GM23338 (cell line): Measurements from ENCODE around the gene PNPLA1. TPM values are rescaled to one million over a fixed set of nuclear protein-coding genes. Genes with fewer than 3 reads are reported as not detected.

ENCODE experiments used
- ATAC-seq: fragments of 200-7000 bp; cut with Tn5 transposase; 3 replicates; pipeline ENCODE4 v1.9.1; 2020
- DNase-seq: peaks from one replicate; pipeline ENCODE4 v3.0.0-alpha.2; 2015; ENCODE audit warnings: low spot score
- H2AFZ ChIP-seq: fragments of 200-600 bp; sonication (generic); 2 replicates; pipeline ENCODE4 v1.8.0; 2016; ENCODE audit warnings: antibody characterized with exemption, mild to moderate bottlenecking, moderate library complexity
- H3F3A ChIP-seq: fragments of 200-600 bp; sonication (generic); replicated peaks from 2 replicates; pipeline ENCODE4 v1.8.0; 2017; ENCODE audit warnings: antibody characterized with exemption, mixed run types, low read depth
- H3K27ac ChIP-seq: fragments of 200-600 bp; sonication (generic); 2 replicates; pipeline ENCODE4 v1.6.1; 2016; ENCODE audit warnings: low read depth
- H3K27me3 ChIP-seq: fragments of 200-600 bp; sonication (generic); 2 replicates; pipeline ENCODE4 v1.8.0; 2016; ENCODE audit warnings: mild to moderate bottlenecking, mixed run types, moderate library complexity; ENCODE audit not compliant: insufficient read depth
- H3K36me3 ChIP-seq: fragments of 200-600 bp; sonication (generic); 2 replicates; pipeline ENCODE4 v1.8.0; 2016; ENCODE audit warnings: mild to moderate bottlenecking; ENCODE audit not compliant: insufficient read depth
- H3K4me1 ChIP-seq: fragments of 200-600 bp; sonication (generic); 2 replicates; pipeline ENCODE4 v1.8.0; 2016; ENCODE audit warnings: mild to moderate bottlenecking, moderate library complexity; ENCODE audit not compliant: insufficient read depth
- H3K4me2 ChIP-seq: fragments of 200-600 bp; sonication (generic); 2 replicates; pipeline ENCODE4 v1.7.1; 2017; ENCODE audit warnings: mixed run types
- H3K4me3 ChIP-seq: fragments of 200-600 bp; sonication (generic); 2 replicates; pipeline ENCODE4 v1.6.1; 2016; ENCODE audit warnings: mixed run types
- H3K79me2 ChIP-seq: fragments of 200-600 bp; sonication (generic); replicated peaks from 2 replicates; pipeline ENCODE4 v1.8.0; 2017; ENCODE audit warnings: mild to moderate bottlenecking; ENCODE audit not compliant: insufficient read depth
- H3K9me2 ChIP-seq: fragments of 200-600 bp; sonication (generic); 2 replicates; pipeline ENCODE4 v1.8.0; 2017; ENCODE audit not compliant: insufficient read depth
- H4K20me1 ChIP-seq: fragments of 200-600 bp; sonication (generic); replicated peaks from 2 replicates; pipeline ENCODE4 v1.8.0; 2017; ENCODE audit warnings: mild to moderate bottlenecking; ENCODE audit not compliant: insufficient read depth
- H3K27ac Mint-ChIP-seq: 2 replicates; pipeline ENCODE4 v1.8.0; 2020; ENCODE audit warnings: inconsistent platforms, mild to moderate bottlenecking, moderate library complexity, mixed read lengths
- H3K27me3 Mint-ChIP-seq: 3 replicates; pipeline ENCODE4 v1.8.0; 2022; ENCODE audit warnings: low read depth, mild to moderate bottlenecking, moderate library complexity, mixed read lengths, inconsistent platforms; ENCODE audit not compliant: insufficient read depth, poor library complexity
- H3K36me3 Mint-ChIP-seq: 3 replicates; pipeline ENCODE4 v1.8.0; 2021; ENCODE audit warnings: low read depth, mild to moderate bottlenecking, inconsistent platforms, moderate library complexity, mixed read lengths
- H3K4me1 Mint-ChIP-seq: 3 replicates; pipeline ENCODE4 v1.8.0; 2020; ENCODE audit warnings: mild to moderate bottlenecking, inconsistent platforms, mixed read lengths
- H3K4me3 Mint-ChIP-seq: 3 replicates; pipeline ENCODE4 v1.8.0; 2021; ENCODE audit warnings: moderate library complexity, mild to moderate bottlenecking, inconsistent platforms, mixed read lengths
- H3K9me3 Mint-ChIP-seq: 3 replicates; pipeline ENCODE4 v1.8.0; 2020; ENCODE audit warnings: moderate library complexity, mild to moderate bottlenecking, inconsistent platforms, mixed read lengths
- CREB1 ChIP-seq: fragments of 250-450 bp; sonication (Bioruptor Pico); IDR thresholded peaks from 2 replicates; pipeline ENCODE4 v1.5.0; 2020; ENCODE audit warnings: low read depth, mild to moderate bottlenecking, moderate library complexity
- CTCF ChIP-seq, 2 experiments: fragments of 200-600 bp in 1 of 2; sonication (generic) in 1 of 2; conservative IDR thresholded peaks; 2 replicates each; pipeline versions ENCODE4 v1.5.1 to v1.6.1; 2016 to 2017; ENCODE audit warnings: antibody characterized with exemption in 2 of 2, low read depth in 2 of 2, mild to moderate bottlenecking in 2 of 2, moderate library complexity in 1 of 2
- ETS1 ChIP-seq: IDR thresholded peaks from 2 replicates; pipeline ENCODE4 v1.6.1; 2016; ENCODE audit warnings: antibody characterized with exemption
- EZH2 ChIP-seq: fragments of 200-600 bp; sonication (generic); IDR thresholded peaks from one replicate; pipeline ENCODE4 v1.8.0; 2017; ENCODE audit warnings: antibody characterized with exemption, mild to moderate bottlenecking, low read depth; ENCODE audit not compliant: unreplicated experiment
- EZH2phosphoT487 ChIP-seq: fragments of 200-600 bp; sonication (generic); IDR thresholded peaks from one replicate; pipeline ENCODE4 v1.8.1; 2018; ENCODE audit warnings: antibody characterized with exemption; ENCODE audit not compliant: unreplicated experiment
- JUNB ChIP-seq: IDR thresholded peaks from one replicate; pipeline ENCODE4 v1.6.1; 2016; ENCODE audit warnings: antibody characterized with exemption; ENCODE audit not compliant: unreplicated experiment
- NANOG ChIP-seq: IDR thresholded peaks from 2 replicates; pipeline ENCODE4 v1.6.1; 2016; ENCODE audit warnings: antibody characterized with exemption, borderline replicate concordance
- POLR2AphosphoS5 ChIP-seq: IDR thresholded peaks from 2 replicates; pipeline ENCODE4 v1.6.1; 2016; ENCODE audit warnings: antibody characterized with exemption, low read depth
- STAT1 ChIP-seq: IDR thresholded peaks from one replicate; pipeline ENCODE4 v1.6.1; 2016; ENCODE audit warnings: antibody characterized with exemption; ENCODE audit not compliant: unreplicated experiment
- ZNF331 ChIP-seq: fragments of 250-450 bp; sonication (Bioruptor Pico); IDR thresholded peaks from 2 replicates; pipeline ENCODE4 v1.5.0; 2020; ENCODE audit warnings: low read depth, mild to moderate bottlenecking, moderate library complexity
- polyA plus RNA-seq: library from polyadenylated mRNA; unstranded; fragments of >200 nt; fragmentation: Nextera tagmentation; extraction: Ambion mirVana; gene quantifications from 2 replicates; pipeline ENCODE4 v1.2.1, GENCODE V29; 2016
- total RNA-seq: library from RNA; depleted of rRNA; stranded (reverse); fragments of >200 nt; shearing (Covaris generic); gene quantifications from 2 replicates; pipeline ENCODE4 v1.2.3, GENCODE V29; 2014
- TF ChIP-seq, protein P1 (sequence below): IDR thresholded peaks from one replicate; pipeline ENCODE4 v1.6.1; 2018; ENCODE audit warnings: antibody characterized with exemption; ENCODE audit not compliant: unreplicated experiment
- TF ChIP-seq, protein P2 (sequence below): fragments of 250-450 bp; sonication (Bioruptor Pico); IDR thresholded peaks from 2 replicates; pipeline ENCODE4 v1.5.0; 2020; ENCODE audit warnings: mild to moderate bottlenecking, moderate library complexity

Gene PNPLA1
- total and polyA plus RNA-seq, 2 experiments from 2014 or later: not detected

GRCh38 chr6:36309203-36309602, 39.3 kb downstream of the PNPLA1 start:
- H3K4me1 ChIP-seq: peaks cover 5% of the 10 kb centered on the region; the same call in 1 of the 2 replicates
- H3K27me3 ChIP-seq: no peaks in the 10 kb centered on the region
- H2AFZ ChIP-seq: no peak overlapping the region
- H3K79me2 ChIP-seq: no peaks in the 10 kb centered on the region
- no peaks in the 10 kb centered on the region for H3K36me3 ChIP-seq
- no peak overlapping the region for H3K4me2 ChIP-seq
- Mint-ChIP-seq H3K36me3 (0 out of 3 replicates have a peak, but pooled peaks cover 3% of the 10 kb centered on the region), H3K9me3 (no peaks in the 10 kb centered on the region), H3K4me1 (peaks cover 11% of the 10 kb centered on the region; the same call in 2 of the 3 replicates), H3K27ac (no peak overlapping the region), H3K27me3 (peaks cover 1% of the 10 kb centered on the region), H3K4me3 (no peak overlapping the region)
- H3K9me2 ChIP-seq: no peaks in the 10 kb centered on the region
- H3K4me3 ChIP-seq: no peak overlapping the region
- no peak for ATAC-seq
- no peak overlapping the region for H3K27ac ChIP-seq
- H4K20me1 ChIP-seq: no peaks in the 10 kb centered on the region
- no peak for DNase-seq
- no peaks in the 10 kb centered on the region for H3F3A ChIP-seq
- TF ChIP-seq POLR2AphosphoS5: no peak
- no peak for TF ChIP-seq EZH2
- TF ChIP-seq STAT1: no peak
- no peak for TF ChIP-seq EZH2phosphoT487
- TF ChIP-seq, protein P1, sequence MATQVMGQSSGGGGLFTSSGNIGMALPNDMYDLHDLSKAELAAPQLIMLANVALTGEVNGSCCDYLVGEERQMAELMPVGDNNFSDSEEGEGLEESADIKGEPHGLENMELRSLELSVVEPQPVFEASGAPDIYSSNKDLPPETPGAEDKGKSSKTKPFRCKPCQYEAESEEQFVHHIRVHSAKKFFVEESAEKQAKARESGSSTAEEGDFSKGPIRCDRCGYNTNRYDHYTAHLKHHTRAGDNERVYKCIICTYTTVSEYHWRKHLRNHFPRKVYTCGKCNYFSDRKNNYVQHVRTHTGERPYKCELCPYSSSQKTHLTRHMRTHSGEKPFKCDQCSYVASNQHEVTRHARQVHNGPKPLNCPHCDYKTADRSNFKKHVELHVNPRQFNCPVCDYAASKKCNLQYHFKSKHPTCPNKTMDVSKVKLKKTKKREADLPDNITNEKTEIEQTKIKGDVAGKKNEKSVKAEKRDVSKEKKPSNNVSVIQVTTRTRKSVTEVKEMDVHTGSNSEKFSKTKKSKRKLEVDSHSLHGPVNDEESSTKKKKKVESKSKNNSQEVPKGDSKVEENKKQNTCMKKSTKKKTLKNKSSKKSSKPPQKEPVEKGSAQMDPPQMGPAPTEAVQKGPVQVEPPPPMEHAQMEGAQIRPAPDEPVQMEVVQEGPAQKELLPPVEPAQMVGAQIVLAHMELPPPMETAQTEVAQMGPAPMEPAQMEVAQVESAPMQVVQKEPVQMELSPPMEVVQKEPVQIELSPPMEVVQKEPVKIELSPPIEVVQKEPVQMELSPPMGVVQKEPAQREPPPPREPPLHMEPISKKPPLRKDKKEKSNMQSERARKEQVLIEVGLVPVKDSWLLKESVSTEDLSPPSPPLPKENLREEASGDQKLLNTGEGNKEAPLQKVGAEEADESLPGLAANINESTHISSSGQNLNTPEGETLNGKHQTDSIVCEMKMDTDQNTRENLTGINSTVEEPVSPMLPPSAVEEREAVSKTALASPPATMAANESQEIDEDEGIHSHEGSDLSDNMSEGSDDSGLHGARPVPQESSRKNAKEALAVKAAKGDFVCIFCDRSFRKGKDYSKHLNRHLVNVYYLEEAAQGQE: no peak
- no peak for TF ChIP-seq ZNF331
- no peak for TF ChIP-seq ETS1
- TF ChIP-seq CREB1 (CRISPR knock-in tag): no peak
- no peak for TF ChIP-seq NANOG
- TF ChIP-seq CTCF (conservative IDR thresholded peaks at IDR 0.05; ENCODE audit: low read depth in 2 of 2): no peak
- TF ChIP-seq, protein P2, sequence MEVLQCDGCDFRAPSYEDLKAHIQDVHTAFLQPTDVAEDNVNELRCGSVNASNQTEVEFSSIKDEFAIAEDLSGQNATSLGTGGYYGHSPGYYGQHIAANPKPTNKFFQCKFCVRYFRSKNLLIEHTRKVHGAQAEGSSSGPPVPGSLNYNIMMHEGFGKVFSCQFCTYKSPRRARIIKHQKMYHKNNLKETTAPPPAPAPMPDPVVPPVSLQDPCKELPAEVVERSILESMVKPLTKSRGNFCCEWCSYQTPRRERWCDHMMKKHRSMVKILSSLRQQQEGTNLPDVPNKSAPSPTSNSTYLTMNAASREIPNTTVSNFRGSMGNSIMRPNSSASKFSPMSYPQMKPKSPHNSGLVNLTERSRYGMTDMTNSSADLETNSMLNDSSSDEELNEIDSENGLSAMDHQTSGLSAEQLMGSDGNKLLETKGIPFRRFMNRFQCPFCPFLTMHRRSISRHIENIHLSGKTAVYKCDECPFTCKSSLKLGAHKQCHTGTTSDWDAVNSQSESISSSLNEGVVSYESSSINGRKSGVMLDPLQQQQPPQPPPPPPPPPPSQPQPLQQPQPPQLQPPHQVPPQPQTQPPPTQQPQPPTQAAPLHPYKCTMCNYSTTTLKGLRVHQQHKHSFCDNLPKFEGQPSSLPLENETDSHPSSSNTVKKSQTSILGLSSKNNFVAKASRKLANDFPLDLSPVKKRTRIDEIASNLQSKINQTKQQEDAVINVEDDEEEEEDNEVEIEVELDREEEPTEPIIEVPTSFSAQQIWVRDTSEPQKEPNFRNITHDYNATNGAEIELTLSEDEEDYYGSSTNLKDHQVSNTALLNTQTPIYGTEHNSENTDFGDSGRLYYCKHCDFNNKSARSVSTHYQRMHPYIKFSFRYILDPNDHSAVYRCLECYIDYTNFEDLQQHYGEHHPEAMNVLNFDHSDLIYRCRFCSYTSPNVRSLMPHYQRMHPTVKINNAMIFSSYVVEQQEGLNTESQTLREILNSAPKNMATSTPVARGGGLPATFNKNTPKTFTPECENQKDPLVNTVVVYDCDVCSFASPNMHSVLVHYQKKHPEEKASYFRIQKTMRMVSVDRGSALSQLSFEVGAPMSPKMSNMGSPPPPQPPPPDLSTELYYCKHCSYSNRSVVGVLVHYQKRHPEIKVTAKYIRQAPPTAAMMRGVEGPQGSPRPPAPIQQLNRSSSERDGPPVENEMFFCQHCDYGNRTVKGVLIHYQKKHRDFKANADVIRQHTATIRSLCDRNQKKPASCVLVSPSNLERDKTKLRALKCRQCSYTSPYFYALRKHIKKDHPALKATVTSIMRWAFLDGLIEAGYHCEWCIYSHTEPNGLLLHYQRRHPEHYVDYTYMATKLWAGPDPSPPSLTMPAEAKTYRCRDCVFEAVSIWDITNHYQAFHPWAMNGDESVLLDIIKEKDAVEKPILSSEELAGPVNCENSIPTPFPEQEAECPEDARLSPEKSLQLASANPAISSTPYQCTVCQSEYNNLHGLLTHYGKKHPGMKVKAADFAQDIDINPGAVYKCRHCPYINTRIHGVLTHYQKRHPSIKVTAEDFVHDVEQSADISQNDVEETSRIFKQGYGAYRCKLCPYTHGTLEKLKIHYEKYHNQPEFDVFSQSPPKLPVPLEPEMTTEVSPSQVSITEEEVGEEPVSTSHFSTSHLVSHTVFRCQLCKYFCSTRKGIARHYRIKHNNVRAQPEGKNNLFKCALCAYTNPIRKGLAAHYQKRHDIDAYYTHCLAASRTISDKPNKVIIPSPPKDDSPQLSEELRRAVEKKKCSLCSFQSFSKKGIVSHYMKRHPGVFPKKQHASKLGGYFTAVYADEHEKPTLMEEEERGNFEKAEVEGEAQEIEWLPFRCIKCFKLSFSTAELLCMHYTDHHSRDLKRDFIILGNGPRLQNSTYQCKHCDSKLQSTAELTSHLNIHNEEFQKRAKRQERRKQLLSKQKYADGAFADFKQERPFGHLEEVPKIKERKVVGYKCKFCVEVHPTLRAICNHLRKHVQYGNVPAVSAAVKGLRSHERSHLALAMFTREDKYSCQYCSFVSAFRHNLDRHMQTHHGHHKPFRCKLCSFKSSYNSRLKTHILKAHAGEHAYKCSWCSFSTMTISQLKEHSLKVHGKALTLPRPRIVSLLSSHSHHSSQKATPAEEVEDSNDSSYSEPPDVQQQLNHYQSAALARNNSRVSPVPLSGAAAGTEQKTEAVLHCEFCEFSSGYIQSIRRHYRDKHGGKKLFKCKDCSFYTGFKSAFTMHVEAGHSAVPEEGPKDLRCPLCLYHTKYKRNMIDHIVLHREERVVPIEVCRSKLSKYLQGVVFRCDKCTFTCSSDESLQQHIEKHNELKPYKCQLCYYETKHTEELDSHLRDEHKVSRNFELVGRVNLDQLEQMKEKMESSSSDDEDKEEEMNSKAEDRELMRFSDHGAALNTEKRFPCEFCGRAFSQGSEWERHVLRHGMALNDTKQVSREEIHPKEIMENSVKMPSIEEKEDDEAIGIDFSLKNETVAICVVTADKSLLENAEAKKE (CRISPR knock-in tag): no peak
- no peak for TF ChIP-seq JUNB
